ENCODE data around the gene PAQR8.
A peak's percentile ranks its signal among the peaks of the same experiment; 100 is the strongest.

Gene PAQR8

DNA sequence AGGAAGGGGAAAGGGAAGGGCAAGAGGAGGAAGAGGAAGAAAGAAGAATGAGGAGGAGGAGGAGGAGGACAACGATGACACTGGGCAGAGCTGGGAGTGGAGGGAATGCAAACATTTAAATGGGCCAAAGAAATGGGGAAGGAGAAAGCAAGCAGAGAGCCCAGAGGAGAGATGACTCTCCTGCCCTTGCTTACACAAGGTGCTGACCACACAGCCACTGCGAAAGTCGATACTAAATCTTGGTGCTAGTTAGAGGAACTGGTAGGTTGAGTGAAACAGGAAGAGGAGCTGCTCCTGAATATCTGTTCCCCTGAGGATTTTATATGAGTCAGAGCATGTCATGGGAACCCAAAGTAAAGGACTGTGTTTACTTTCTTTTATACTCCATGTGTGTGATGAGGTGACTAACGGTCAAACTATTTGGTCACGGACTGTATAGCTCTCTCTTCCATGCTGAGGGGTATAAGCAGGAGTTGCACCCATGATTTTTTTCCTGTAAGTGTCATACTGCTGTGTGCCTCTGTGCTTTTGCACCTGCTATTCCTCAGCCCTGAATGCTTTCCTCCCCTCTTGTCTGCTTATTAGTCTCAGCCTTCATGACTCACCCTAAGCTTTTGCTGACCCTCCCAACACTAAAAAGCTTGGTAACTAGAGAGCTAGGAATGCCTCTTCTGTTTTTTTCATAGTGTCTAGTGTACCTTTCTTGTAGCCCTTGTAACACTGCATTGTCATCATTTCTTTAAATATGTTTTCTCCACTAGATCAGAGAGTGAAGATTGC lies 9.5 kb upstream of the PAQR8 start:
- peak; percentile 99 for DNase-seq

DNA sequence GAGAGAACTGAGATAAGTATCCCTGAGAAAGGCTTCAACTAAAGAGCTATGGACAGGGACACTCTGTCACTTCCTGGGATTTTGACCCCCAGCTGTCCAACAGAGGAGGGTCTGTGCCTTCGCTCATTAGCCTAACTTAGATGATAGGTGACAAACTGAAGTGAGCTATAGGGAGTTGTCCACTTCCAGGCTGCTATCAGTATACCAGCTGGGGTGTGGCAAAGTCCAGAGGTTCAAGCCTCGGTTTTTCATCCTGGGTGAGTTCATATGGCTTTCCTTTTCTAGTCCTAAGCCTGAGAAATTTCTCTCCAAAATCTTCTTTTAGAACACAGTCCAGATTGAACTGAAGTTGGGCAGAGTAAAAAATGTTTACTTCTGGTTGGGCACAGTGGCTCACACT lies 5.9 kb upstream of the PAQR8 start:
- DNase-seq, result no peak

DNA sequence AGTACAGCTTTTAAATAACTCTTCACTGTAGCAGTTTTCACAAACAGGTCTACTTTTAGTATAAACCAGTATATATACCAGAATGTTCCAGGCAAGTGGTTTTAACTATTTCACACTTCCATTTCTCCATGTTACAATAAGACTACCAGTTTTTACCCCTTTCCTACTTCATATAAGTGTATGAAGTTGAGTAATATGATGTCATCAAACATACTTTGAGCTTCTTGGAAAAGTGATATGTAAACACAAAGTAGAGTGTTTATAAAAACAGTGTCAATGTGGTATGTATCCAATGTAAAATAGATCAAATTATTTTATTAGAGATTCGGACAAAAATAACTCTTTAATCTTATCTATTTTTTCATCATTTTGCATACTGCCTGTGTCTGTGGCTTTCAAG lies 2.5 kb upstream of the PAQR8 start:
- DNase-seq, result no peak

- DNase-seq, result no peak
Measured at GRCh38 chr6:52360028-52360427, 1.9 kb upstream of the PAQR8 start.

- DNase-seq, result no peak
Measured at GRCh38 chr6:52360601-52361413, 1.1 kb upstream of the PAQR8 start.

DNA sequence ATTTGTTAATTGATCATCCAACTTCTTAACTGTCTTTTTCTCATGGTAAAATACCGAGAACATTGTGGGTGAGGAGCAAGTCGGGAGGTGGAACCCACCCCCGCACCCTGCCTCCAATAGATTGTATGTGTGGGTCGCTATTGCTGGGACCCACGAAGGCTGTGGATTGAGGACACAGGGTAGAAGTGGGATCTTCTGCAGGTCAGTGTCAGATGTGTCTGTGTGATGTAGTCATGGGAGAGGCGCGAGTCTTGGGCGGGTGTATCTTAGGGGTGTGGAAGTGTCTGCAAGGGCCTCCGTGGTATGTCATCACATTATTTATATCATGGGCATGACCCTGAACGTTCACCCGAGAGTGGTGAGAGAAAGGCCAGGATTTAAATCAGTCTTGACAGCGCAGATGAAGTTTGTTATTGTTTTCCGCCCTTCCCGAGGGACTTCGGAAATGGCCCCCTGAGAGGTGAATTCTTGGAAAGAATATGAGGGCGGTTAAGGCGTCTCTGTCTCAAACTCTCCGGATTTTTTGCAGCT lies 472 bp upstream of the PAQR8 start:
- DNase-seq, result peak; percentile 45

DNA sequence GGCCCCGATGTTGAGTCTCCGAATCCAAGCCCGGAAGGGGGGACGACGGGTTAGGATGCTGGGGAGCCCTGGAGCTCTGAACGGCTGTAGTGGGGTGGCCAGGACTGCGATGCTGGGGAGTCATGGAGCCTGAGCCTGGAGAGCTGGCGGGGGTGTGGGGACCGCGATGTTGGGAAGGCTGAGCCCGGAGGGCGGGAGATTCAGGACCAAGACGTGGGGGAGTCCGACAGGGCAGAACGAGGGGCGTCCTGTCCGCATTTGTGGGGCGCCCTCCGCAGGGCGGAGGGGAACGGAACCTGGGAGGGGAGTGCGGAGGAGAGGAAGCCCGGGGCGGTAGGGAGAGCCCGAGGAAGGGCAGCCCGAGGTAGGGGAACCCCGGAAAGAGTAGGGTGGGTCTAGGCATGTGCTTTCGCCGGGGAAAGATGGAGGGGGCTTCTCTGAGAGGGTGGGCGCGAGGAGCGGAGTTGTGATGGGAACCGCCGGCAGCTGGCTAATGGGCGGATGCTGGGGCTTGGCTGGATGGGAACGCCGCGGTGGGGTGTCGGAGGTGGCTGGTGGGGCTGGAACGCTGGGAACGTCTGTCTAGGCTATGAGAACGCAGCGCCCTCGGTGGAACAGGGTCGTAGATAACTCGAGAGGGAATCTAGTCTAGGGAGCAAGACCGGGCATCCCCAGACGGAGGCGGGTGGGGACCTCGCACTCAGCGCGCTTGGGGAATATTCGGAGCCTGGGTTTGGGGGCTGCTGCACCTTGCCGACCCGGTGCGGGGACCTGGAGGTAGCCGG lies 684 bp downstream of the PAQR8 start:
- DNase-seq, result peak; percentile 50

GRCh38 chr6:52363228-52363867 lies 1.4 kb downstream of the PAQR8 start:
- peak; percentile 29 for DNase-seq

GRCh38 chr6:52364480-52365166 lies 2.7 kb downstream of the PAQR8 start:
- DNase-seq, result no peak

- DNase-seq, result no peak
Measured at GRCh38 chr6:52365317-52365716, 3.4 kb downstream of the PAQR8 start.

DNA sequence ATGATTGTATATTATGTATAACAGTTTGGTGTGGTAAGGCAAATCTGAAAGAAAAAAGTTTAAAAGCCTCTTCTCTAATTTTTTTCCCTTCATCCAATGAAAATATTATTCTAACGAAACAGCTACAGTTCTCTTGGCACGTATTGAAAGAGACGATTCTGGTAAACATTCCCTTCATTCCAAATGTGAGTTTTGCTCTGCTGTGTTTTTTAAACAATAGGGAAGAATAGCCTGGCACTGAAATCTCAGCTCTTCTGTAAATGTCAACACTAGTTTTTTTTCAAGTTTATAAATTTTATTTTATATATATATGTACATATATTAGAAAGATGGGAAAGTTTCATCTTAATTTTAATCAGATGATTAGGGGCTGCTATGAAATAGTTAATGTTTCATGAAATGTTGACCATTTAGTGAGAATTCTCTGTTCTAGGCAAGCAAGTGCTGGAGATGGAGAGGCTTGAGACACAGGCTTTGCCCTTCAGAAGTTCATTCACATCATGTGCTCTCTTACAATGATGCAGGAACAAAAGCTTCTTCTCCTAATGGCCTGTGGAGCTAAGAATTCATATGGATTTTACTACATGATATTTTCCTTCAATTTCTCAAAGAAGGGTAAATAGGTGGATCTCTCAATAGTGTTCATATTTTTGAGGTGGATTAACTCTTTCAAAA lies 4.1 kb downstream of the PAQR8 start:
- DNase-seq, result no peak

GRCh38 chr6:52368002-52368401 lies 6.1 kb downstream of the PAQR8 start:
- no peak for DNase-seq

GRCh38 chr6:52369234-52369633 lies 7.3 kb downstream of the PAQR8 start:
- no peak for DNase-seq

GRCh38 chr6:52371656-52372191 lies 9.8 kb downstream of the PAQR8 start:
- no peak for DNase-seq

DNA sequence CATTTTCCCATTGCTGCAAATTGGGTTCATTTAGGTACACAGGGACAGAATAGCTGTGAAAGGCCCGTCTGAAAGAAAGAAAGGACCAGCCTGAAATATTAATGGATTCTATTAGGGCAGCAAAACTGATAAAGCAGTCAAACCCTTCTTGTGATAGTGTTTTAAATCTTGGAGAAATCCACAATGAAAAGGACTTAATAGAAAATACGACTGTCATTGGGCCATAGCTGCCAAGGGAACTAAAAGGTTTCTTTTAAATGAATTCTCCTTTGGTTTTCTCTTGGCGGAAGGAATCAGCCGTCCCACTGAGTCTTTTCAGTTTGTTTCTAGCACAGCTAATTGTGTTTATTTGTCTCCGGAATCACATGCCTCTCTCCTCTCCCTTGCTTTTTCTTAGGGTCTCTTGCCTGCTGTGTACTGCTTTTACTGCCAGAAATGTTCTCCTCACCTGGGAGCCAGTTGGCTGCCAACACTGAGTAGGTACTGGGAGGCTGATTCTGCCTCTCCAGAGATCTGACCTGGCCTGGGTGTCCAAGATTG lies 11.3 kb downstream of the PAQR8 start:
- no peak for DNase-seq

DNA sequence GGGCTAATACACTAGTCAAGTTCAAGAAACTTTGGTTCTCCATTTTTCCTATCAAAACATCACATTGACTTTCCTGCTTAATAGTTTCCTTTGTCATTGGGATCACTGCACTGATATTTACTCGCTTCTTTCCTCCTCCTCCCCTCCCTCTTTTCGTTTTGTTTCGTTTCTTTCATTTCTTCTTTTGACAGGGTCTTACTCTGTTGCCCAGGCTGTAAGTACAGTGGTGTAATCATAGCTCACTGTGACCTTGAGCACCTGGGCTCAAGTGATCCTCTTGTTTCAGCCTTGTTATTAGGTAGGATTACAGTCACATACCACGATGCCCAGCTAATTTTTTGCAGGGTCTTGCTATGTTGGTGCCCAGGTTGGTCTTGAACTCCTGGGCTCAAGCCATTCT lies 12.3 kb downstream of the PAQR8 start:
- no peak for DNase-seq

DNA sequence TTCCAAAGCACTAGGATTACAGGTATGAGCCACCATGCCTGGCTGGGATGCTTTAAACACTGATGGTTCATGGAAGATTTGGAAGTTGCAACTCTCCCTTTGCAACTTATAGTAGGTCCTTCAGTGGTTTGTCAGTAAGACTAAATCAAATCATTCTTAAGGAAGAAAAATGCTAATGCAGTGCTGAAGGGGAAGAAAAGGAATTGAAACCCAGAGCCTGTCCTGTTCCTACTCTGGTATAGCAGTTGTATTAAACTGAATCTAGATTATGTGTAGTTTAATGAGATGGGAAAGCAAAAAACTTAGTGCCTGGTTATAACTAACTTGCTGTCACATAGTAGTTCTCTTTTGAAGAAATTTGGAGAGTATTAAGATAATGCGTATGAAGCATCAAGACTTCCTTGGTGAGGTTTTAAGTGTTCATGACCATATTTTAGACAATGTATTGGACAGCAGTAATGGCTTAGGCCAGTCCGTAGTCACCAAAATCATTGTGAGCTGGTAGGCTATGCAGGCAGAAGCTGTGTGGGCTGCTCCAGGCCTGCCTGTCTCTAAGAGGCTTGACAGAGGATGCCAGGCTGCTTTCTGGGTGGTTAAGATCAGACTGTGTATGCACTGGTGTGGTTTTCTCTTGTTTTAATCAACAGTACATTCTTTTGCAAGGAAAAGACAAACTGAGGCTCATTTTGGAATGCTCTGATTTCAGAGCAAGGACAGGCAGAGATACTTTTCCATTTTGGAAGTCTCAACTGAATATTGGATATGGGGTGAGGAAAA lies 14.0 kb downstream of the PAQR8 start:
- no peak for DNase-seq

DNA sequence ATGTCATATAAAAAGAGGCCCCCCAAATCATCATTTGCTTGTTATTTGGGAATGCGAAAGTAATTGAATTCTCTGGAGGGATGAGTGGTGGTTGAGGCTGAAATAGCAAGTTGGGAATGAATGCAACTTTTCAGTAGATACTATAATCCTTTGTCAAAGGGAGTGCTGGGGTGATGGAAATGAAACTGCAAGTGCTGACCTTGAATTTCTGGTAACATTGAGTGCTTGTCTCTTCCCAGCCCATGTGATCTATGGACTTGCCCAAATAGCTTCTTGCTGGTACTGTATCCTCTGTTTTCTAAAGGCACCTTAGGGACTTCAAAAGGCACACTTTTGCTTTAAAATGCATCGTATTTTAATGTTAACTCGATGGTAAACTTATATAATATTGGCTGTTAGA lies 14.8 kb downstream of the PAQR8 start:
- no peak for DNase-seq

- no peak for DNase-seq
Measured at GRCh38 chr6:52377538-52378221, 15.7 kb downstream of the PAQR8 start.

GRCh38 chr6:52381249-52381648 lies 19.3 kb downstream of the PAQR8 start:
- DNase-seq, result no peak

Measured in EL (cell line).